Activated T-cell treated with anti-CD3 and anti-CD28 coated beads, Interleukin-2, amount 50 U/mL, for 24 hours (primary cell): Measurements from ENCODE around the gene DGCR6L.
A peak's percentile ranks its signal among the peaks of the same experiment; 100 is the strongest.
"Not testable (repeated sequence)": the region's sequence is repeated elsewhere in the genome, so short reads cannot be mapped to it uniquely, and the experiment has no call there.

ENCODE experiments used
- DNase-seq: peaks from one replicate; pipeline ENCODE4 v3.0.0-alpha.2; 2020
- H3K27ac Mint-ChIP-seq: 2 replicates; pipeline ENCODE4 v1.8.0; 2020; ENCODE audit warnings: mild to moderate bottlenecking, mixed read lengths
- H3K27me3 Mint-ChIP-seq: 2 replicates; pipeline ENCODE4 v1.8.0; 2020; ENCODE audit warnings: mixed read lengths
- H3K36me3 Mint-ChIP-seq: 2 replicates; pipeline ENCODE4 v1.8.0; 2020; ENCODE audit warnings: low read depth, mixed read lengths
- H3K4me1 Mint-ChIP-seq: 2 replicates; pipeline ENCODE4 v1.8.0; 2020; ENCODE audit warnings: low read depth, mixed read lengths
- H3K4me3 Mint-ChIP-seq: 2 replicates; pipeline ENCODE4 v1.8.0; 2020; ENCODE audit warnings: mild to moderate bottlenecking, moderate library complexity, mixed read lengths
- H3K9me3 Mint-ChIP-seq: 2 replicates; pipeline ENCODE4 v1.8.0; 2020; ENCODE audit warnings: mixed read lengths

DGCR6L gene

GRCh38 chr22:20316217-20316843 is 3.5 kb downstream of the DGCR6L start:
- no peaks in the 10 kb centered on the region for H3K27me3 Mint-ChIP-seq
- H3K36me3 Mint-ChIP-seq = peaks cover 8% of the 10 kb centered on the region
- H3K27ac Mint-ChIP-seq = no peak overlapping the region
- DNase-seq = peak; percentile 25
- H3K4me3 Mint-ChIP-seq = no peak overlapping the region
- peaks cover 39% of the 10 kb centered on the region for H3K4me1 Mint-ChIP-seq
- no peaks in the 10 kb centered on the region for H3K9me3 Mint-ChIP-seq

GRCh38 chr22:20315337-20316216 is 4.3 kb downstream of the DGCR6L start:
- peak; percentile 27 for DNase-seq
- H3K27me3 Mint-ChIP-seq = no peaks in the 10 kb centered on the region
- no peak overlapping the region for H3K27ac Mint-ChIP-seq
- no peak overlapping the region for H3K4me3 Mint-ChIP-seq
- peaks cover 33% of the 10 kb centered on the region for H3K4me1 Mint-ChIP-seq
- no peaks in the 10 kb centered on the region for H3K9me3 Mint-ChIP-seq
- peaks cover 7% of the 10 kb centered on the region for H3K36me3 Mint-ChIP-seq

GRCh38 chr22:20314741-20315336 is 5.0 kb downstream of the DGCR6L start:
- not testable (repeated sequence) for H3K27ac Mint-ChIP-seq
- DNase-seq = peak; percentile 23

GRCh38 chr22:20314206-20314605 is 5.7 kb downstream of the DGCR6L start:
- DNase-seq = peak; percentile 14
- not testable (repeated sequence) for H3K36me3 Mint-ChIP-seq, H3K27me3 Mint-ChIP-seq, H3K9me3 Mint-ChIP-seq, H3K4me3 Mint-ChIP-seq, H3K27ac Mint-ChIP-seq
- H3K4me1 Mint-ChIP-seq = peaks cover 28% of the 10 kb centered on the region

More at GRCh38 chr22:20314741-20315336, 5.0 kb downstream of the DGCR6L start:
- not testable (repeated sequence) for H3K27me3 Mint-ChIP-seq, H3K4me3 Mint-ChIP-seq, H3K9me3 Mint-ChIP-seq, H3K36me3 Mint-ChIP-seq
- peaks cover 31% of the 10 kb centered on the region for H3K4me1 Mint-ChIP-seq

- peaks cover 22% of the 10 kb centered on the region for H3K4me1 Mint-ChIP-seq
- DNase-seq = peak; percentile 8
- not testable (repeated sequence) for H3K4me3 Mint-ChIP-seq, H3K27me3 Mint-ChIP-seq, H3K36me3 Mint-ChIP-seq, H3K27ac Mint-ChIP-seq, H3K9me3 Mint-ChIP-seq
Measured at GRCh38 chr22:20313306-20314077, 6.4 kb downstream of the DGCR6L start.

GRCh38 chr22:20312396-20313191 is 7.3 kb downstream of the DGCR6L start:
- H3K4me1 Mint-ChIP-seq = peaks cover 13% of the 10 kb centered on the region
- DNase-seq = peak; percentile 21
- H3K4me3 Mint-ChIP-seq = no peak overlapping the region
- no peaks in the 10 kb centered on the region for H3K36me3 Mint-ChIP-seq
- H3K27ac Mint-ChIP-seq = no peak overlapping the region
- no peaks in the 10 kb centered on the region for H3K9me3 Mint-ChIP-seq
- H3K27me3 Mint-ChIP-seq = no peaks in the 10 kb centered on the region

- H3K36me3 Mint-ChIP-seq, H3K4me3 Mint-ChIP-seq, H3K27me3 Mint-ChIP-seq, H3K9me3 Mint-ChIP-seq, H3K4me1 Mint-ChIP-seq, H3K27ac Mint-ChIP-seq: not testable (repeated sequence)
- DNase-seq = peak; percentile 20
Measured at GRCh38 chr22:20311249-20312062, 8.4 kb downstream of the DGCR6L start.

- not testable (repeated sequence) for H3K4me3 Mint-ChIP-seq, H3K27ac Mint-ChIP-seq, H3K4me1 Mint-ChIP-seq, DNase-seq, H3K36me3 Mint-ChIP-seq, H3K9me3 Mint-ChIP-seq, H3K27me3 Mint-ChIP-seq
Measured at GRCh38 chr22:20310773-20311172, 9.1 kb downstream of the DGCR6L start.

GRCh38 chr22:20310180-20310579 is 9.7 kb downstream of the DGCR6L start:
- not testable (repeated sequence) for H3K4me3 Mint-ChIP-seq, DNase-seq, H3K9me3 Mint-ChIP-seq, H3K36me3 Mint-ChIP-seq, H3K27me3 Mint-ChIP-seq, H3K4me1 Mint-ChIP-seq, H3K27ac Mint-ChIP-seq

- H3K27ac Mint-ChIP-seq, H3K4me3 Mint-ChIP-seq, H3K9me3 Mint-ChIP-seq, H3K27me3 Mint-ChIP-seq, H3K4me1 Mint-ChIP-seq, H3K36me3 Mint-ChIP-seq, DNase-seq: not testable (repeated sequence)
Measured at GRCh38 chr22:20308806-20309650, 10.8 kb downstream of the DGCR6L start.

GRCh38 chr22:20307448-20308447 is 12.1 kb downstream of the DGCR6L start:
- not testable (repeated sequence) for H3K27ac Mint-ChIP-seq, H3K9me3 Mint-ChIP-seq
- peak overlapping the region; percentile 29 for H3K4me3 Mint-ChIP-seq

More at GRCh38 chr22:20307448-20308447, 12.1 kb downstream of the DGCR6L start:
- not testable (repeated sequence) for DNase-seq, H3K27me3 Mint-ChIP-seq, H3K4me1 Mint-ChIP-seq, H3K36me3 Mint-ChIP-seq
